ENCODE results near the gene TRIM2.

DNA sequence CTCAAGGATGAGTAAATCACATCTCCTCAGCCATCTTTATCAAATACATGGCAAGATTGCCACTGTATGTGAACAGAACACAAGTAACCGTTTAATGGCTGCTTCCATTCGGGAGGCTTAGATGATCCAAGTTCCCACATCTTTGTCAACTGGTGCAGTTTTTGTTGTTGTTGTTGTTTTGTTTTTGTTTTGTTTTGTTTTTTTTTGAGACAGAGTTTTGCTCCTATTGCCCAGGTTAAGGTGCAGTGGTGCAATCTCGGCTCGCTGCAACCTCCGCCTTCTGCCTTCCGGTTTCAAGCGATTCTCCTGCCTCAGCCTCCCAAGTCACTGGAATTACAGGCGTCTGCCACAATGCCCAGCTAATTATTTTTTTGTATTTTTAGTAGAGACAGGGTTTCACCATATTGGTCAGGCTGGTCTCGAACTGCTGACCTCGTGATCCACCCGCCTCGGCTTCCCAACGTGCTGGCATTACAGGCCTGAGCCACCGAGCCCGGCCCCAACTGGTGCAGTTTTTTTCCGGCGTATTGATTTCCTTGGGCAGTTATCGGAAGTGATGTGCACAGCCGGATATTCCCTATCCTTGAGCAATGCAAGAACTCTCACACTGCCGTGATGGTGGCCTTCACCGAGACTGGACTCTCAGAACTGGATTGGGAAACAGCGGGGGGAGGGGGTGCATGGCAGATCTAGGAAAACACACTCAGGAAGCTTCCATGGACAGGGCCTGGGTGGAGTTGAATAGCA lies 29.2 kb upstream of the TRIM2 start:
- no peak for TF ChIP-seq GATA1 (IDR thresholded peaks at IDR 0.05; ENCODE audit: low read depth, low read length)
- no peak for TF ChIP-seq POLR2A (IDR thresholded peaks at IDR 0.05; ENCODE audit: low read length)
